HTERT RPE-1 (cell line): ENCODE data around the gene CDCA3.
"Not testable (repeated sequence)": the region's sequence is repeated elsewhere in the genome, so short reads cannot be mapped to it uniquely, and the experiment has no call there.

Experiments used
- in situ Hi-C: fragments of 300-500 bp; cut with MboI; formaldehyde crosslinking; loops from 4 replicates; pipeline ENCODE4 v1.14.3; 2020; ENCODE audit warnings: low sequenced_read_pairs

CDCA3 gene

DNA sequence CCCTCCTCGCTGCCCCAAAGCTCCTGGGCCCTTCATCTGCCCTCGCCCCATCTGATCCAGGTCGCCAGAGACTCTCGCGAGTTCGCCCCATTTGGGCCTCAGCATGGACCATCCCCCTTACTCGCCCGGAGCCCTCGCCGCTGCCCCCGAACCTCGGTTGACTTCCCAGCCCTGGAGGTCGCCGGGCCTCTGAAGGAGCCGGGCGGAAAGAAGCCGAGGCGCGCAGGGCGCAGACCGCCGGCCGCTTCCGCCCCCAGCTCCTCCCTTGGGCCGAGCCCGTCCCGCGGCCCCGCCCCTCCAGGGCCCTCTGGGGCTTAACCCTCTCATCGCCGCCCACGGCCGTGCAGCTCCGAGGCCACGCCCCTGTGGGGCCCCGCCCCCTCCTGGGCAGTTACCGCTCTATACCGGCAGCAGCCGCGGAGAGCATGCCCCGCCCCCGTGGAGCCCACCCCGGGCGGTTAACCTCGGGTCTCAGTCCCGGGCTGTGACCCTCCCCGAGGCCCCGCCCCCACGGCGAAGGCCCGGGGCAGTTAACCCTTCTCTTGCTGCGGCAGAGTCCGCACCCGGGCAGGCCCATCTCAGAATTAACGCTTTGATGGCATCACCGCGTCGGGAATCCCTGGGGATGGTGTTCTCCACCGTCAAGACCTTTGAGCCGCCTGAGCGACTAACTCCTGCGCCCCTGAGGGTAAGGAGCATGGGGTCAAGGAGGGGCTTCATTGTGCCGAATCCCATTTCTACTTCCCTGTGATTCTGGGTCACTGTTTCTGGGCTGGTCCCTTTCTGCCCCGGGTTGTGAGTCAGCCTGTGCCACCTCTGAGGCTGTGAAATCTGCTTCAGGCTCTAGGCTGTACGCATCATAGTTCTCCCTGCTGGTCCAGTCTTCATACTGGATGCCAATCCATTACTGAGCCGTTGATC lies 22.3 kb upstream of the CDCA3 start, which contains the start of gene SPSB2:
SPSB2 (minus strand) TSS at position 210 of the 921 bp plus-strand sequence. CDS start 402 bp downstream, outside the sequence.
- in situ Hi-C loops, result no loop called here

DNA sequence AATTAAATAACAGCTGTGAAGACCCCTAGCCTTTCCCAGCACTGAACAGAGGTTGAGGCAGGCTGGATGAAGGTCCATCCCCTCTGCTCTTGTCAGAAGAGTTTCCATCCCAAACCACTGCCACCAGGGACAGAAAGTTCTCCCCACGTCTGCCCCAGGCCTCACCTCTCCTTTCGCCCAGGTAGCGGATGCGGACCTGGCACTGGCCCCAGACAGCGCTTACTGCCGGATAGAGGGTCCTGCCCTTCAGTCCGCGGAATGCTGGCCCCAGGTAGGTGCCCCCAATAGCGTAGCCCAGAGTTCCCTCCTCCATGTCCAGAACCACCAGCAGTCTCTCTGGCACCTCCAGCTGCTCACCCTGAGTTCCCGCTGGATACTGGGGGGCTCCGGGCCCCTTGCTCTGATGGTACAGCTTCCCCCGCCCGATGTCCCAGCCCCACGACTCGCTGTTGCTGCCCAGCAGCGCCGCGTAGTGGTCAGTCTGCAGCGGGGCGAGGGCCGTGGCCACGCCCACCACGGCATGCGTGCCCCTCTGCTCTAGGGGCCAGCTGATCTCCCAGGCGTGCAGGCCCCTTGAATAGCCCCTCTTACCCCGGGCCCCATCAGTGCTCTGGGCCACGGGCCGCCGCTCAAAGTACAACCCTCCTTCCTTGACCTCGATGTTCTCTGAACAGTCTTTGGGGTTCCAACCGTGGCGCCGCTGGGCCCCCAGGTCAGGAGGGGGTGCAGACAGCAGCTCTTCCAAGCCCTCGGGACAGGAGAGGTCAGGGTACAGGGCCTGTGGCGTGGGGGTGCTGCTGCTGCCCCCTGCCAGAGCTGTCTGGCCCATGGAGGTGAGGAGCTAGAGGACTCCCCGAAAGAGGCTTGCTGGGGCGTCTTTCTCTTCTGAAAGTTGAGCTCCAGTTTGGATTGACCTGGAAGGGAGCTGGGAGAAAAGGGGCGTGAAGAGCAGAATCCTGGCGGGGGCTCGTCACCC lies 21.3 kb upstream of the CDCA3 start:
- in situ Hi-C loops, result no loop called here

DNA sequence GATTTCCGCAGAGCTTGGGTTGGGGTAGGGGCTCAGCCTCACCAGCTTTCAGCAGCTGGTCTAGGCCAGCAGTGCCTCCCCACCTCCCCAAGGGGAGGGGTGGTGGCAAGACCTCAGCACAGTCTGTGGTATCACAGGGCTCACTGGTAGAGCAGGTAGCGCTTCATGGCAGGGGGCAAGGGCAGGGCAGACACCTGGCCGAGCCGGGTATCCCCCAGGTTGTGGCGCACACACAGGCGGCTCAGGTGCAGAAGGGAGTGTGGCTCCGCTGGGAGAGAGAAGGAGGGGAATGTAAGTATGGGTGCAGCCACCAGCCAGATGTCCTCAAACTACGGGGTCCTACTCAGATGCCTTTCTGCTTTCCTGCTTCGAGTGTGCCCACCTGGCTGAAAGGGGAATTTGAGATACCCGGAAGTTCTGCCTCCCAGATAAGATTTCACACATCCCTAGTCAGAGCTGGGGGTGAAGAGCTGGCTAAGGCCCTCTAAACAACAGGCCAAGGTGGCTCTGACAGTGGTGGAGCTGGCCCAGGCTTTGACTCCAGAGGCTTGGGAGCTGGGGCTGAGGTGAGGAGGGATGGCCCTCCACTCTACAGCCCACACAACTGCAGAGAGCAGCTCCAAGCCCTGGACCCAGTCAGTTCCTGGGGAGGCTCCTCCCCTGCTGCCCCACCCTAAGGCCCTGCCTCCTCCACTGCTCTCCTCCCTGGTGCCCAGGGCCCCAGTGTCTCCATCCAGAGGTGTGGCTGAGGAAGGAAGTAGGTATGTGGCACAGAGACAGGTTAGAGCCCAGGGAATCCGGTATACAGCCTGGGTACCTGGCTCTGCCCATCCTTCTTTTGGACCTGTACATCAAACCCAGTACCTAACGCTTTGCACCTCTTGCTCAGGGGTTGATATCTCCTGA lies 20.2 kb upstream of the CDCA3 start:
- in situ Hi-C loops, result no loop called here

DNA sequence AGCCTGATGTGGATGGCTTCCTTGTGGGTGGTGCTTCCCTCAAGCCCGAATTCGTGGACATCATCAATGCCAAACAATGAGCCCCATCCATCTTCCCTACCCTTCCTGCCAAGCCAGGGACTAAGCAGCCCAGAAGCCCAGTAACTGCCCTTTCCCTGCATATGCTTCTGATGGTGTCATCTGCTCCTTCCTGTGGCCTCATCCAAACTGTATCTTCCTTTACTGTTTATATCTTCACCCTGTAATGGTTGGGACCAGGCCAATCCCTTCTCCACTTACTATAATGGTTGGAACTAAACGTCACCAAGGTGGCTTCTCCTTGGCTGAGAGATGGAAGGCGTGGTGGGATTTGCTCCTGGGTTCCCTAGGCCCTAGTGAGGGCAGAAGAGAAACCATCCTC lies 19.2 kb upstream of the CDCA3 start:
- in situ Hi-C loops, result not testable (repeated sequence)

DNA sequence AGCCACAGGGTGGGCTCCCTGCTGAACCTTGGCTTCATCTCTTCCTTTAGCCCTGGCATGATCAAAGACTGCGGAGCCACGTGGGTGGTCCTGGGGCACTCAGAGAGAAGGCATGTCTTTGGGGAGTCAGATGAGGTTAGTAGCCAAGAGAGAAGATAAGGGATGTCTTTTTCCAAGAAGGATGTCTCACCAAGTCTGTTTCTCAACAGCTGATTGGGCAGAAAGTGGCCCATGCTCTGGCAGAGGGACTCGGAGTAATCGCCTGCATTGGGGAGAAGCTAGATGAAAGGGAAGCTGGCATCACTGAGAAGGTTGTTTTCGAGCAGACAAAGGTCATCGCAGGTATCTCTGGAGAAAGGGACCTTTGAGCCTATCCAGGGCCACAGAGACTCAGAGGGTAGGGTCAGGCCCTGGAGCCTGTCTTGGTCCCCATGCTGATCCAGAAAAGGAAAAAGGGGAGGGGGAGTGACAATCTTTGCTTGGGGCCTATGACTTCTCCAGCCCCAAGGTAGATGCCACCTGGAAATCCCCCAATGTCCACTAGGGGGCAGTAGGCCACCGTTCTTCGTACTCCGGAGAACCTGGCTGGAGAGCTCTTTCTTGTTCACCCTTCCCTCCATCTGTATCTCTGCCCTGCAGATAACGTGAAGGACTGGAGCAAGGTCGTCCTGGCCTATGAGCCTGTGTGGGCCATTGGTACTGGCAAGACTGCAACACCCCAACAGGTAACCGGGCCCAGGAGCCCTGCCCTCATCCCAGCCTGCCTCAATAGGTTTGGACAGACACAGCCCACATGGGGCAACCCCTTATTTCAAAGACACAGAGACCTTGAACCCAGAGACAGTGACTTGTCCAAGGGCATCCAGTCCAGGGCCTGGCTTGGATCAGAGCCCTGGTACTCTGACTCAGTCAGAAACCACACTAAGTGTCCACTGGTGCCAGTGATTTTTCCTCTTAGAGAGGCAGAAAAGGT lies 18.2 kb upstream of the CDCA3 start:
- in situ Hi-C loops, result no loop called here

DNA sequence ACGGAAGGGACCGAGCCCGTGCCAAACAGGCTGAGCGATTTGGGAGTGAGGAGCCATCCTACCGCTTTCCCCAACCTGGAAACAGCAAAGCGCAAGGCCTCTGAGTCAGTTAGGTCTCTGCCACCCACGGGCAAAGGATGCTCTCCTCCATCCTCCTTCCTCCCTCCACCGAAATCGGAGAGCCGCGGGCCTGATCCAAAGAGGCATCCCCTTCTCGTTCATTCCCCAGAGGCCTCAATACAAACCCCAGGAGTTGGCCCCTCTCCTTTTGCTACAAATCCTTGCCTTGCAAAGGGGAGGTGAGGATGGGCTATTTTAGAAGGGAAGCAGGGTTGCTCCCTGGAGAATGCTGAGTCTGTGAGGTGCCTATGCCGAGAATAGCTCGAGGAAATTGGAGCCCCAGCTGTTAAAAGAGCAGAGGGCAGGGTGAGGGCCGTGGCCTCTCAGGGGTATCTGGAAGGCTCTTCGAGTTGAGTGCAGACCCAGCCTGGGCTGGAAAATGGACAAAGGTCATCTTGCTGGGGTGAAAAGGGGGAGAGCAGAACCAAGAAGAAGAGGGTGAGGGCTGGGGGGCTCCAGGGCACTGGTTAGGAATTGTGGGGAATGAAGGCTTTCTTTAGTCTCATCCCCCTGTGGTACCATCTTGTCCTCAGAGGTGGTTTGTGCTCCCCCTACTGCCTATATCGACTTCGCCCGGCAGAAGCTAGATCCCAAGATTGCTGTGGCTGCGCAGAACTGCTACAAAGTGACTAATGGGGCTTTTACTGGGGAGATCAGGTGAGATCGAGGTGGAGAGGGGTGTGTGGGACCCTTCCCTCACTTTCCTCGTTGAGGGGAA lies 17.3 kb upstream of the CDCA3 start:
- in situ Hi-C loops, result no loop called here

DNA sequence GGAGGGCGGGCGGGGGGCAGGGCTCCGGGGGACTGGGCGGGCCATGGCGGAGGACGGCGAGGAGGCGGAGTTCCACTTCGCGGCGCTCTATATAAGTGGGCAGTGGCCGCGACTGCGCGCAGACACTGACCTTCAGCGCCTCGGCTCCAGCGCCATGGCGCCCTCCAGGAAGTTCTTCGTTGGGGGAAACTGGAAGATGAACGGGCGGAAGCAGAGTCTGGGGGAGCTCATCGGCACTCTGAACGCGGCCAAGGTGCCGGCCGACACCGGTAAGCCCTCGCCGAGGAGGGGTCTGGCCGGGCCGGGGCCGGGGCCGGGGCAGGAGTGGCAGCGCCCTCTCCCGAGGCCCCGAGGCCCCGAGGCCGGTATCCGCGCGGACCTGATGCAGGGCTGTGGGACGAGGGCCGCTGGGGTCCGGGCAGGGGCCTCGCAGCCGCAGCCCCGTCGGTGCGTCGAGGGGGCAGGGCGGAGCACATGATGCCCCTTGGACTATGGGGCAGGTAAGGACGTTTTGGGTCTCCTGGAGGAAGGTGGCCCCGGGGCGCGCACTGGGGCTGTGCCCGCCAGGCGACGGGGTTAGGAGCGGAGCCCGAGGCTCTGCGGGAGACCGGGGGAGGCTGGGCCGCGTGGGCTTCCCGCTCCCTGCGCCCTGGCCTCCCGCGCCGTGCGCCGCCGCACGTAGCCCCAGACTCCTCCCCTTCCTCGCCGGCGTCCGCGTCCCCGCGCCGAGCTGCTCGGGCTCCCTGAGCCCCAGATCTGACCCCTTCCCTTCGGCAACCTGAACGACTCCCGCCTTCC lies 16.5 kb upstream of the CDCA3 start, which contains the start of gene TPI1:
TPI1 (plus strand) TSS at position 119 of the 798 bp plus-strand sequence; CDS start at position 155, 36 bp downstream.
- in situ Hi-C loops, result no loop called here

DNA sequence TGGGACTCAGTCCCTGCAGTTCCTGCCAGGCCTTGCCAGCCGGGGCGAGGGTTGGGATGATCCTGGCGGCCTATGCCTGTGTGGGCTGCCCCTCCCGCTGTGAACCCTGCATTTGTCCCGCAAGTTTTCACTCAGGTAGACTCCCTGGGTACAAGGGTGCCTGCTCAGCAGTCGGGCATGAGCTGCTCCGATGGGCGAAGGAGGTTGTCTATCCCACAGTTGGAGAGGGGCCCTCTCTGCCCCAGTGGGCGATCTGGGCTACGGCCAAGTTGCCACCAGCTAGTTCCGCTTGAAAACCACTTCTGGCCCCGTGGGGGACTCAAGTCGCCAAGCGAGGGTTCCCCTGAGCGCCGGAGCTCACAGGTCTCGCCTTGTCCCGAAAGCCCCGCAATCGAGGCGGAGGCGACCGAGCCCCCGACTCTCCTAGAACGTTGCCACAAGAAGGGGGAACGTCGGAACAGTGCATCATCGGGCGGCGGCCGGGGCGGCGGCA lies 15.9 kb upstream of the CDCA3 start:
- in situ Hi-C loops, result no loop called here

DNA sequence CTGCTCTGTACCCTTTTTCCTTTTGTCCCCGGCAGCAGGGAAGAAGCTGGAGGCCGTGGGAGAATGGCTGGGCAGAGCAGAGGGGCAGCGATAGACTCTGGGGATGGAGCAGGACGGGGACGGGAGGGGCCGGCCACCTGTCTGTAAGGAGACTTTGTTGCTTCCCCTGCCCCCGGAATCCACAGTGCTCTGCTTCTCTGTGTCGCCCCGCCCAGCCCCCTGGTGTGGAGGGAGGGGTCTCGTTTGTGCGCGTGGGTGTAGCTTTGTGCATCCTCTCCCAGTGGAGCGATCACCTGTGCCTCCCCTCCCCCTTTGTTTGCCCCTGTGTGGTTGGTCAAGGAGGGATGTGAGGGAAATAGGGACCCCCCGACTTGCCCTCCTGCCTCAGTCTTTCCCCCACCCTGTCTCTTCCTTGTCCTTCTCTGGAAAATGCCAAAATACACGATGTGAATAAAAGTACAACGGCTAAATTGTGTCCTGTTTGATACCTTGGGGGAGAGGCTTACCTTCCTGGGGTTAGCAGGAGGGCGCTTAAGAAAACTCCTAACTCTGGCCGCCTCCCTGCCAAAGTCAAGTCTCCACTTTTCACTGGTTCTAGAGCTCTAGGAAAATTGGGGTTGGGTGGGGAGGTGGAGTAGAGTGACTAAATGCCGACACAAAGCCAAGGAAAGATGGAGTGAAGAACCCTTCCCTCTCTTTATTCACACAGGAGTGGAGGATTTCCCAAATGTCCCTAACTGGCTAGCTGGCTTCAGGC lies 15.3 kb upstream of the CDCA3 start:
- in situ Hi-C loops, result no loop called here

DNA sequence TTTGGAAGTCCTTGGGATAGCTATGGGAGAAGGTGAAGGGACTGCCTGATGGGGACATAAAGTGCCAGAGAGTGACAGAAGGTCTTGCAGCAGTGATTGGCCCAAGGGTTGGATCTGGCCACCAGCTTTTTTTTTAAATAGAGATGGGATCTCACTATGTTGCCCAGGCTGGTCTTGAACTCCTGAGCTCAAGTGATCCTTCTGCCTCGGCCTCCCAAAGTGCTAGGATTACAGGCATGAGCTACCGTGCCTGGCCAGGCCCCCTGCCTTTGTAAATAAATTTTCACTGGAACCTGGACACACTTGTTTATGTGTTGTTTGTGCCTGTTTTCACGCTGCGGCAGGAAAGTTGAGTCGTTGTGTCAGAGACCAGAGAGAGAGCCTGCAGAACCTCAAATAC lies 14.2 kb upstream of the CDCA3 start:
- in situ Hi-C loops, result not testable (repeated sequence)

DNA sequence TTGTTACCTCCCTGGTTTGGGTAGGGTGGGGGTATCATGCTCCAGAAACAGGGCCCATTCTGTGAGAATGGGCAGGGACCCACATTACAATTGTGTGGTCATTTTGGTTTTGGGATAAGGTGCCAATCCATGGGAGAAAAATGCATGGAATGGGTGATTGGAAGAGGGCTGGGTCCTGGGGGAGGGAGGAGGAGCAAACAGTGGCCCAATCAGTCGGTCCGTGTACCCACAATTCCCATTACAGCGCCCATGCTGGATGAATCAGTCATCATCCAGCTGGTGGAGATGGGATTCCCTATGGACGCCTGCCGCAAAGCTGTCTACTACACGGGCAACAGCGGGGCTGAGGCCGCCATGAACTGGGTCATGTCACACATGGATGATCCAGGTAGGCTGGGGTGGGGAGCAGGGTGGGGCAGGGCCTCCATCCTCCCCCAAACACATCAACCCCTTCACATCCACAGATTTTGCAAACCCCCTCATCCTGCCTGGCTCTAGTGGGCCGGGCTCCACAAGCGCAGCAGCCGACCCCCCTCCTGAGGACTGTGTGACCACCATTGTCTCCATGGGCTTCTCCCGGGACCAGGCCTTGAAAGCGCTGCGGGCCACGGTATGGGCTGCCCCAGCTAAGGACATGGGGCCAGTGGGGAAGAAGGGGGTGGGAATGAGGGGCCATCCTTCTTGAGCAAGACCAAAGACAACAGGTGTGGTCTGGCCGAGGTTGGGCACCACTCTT lies 12.7 kb upstream of the CDCA3 start:
- in situ Hi-C loops, result no loop called here

DNA sequence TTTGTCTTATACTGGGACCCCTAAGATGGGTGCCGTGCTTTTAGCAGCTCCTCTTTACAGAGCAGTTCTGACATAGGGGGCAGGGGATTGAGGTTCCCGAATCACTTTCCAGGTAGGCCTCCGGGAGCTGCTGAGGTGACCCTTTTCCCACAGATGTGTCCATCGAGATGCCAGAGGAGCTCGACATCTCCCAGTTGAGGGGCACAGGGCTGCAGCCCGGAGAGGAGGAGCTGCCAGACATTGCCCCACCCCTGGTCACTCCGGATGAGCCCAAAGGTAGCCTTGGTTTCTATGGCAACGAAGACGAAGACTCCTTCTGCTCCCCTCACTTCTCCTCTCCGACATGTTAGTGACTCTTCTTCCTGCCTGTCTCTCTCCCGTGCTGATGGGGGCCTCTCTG lies 11.9 kb upstream of the CDCA3 start:
- in situ Hi-C loops, result no loop called here

DNA sequence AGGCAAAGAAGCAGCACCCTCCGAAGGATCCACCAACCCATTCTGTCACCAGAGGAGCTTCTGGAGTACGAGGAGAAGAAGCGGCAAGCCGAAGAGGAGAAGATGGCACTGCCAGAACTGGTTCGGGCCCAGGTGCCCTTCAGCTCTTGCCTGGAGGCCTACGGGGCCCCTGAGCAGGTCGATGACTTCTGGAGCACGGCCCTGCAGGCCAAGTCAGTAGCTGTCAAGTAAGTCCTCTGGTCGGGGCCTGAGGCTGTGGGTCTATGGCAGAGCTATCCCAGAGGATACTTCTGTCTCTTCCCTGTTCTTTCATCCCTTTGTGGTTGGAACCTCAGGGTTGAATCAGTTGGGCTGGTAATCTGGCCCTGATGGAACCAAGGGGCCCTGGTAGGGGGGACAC lies 10.3 kb upstream of the CDCA3 start:
- in situ Hi-C loops, result no loop called here

DNA sequence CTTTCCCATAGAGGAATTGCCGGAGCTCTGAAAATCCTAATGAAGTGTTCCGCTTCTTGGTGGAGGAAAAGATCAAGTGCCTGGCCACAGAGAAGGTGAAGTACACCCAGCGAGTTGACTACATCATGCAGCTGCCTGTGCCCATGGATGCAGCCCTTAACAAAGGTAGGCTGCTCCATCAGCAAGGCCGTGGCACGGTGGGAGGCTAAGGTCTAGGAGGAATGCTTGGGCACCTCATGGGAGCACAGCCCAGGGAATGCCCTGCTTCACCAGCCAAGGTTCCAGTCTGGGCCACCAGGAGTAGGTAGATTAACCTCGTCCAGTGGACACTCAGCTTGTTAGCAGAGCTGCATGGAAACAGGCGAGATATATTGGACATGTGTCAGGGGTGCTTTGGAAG lies 9.9 kb upstream of the CDCA3 start:
- in situ Hi-C loops, result no loop called here

DNA sequence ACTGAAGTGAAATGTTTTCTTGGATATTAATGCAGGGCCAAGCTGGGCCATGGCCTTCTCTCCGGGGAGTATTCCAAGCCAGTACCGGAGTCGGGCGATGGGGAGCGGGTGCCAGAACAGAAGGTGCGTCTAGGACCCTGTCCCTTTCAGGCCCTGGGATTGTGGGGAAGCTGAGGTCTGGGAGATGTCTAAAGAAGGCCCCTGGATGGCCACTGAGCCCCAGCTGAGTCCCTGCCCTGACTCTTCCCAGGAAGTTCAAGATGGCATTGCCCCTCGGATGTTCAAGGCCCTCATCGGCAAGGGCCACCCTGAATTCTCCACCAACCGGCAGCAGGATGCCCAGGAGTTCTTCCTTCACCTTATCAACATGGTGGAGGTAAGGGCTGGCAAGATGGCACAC lies 9.0 kb upstream of the CDCA3 start:
- in situ Hi-C loops, result no loop called here

DNA sequence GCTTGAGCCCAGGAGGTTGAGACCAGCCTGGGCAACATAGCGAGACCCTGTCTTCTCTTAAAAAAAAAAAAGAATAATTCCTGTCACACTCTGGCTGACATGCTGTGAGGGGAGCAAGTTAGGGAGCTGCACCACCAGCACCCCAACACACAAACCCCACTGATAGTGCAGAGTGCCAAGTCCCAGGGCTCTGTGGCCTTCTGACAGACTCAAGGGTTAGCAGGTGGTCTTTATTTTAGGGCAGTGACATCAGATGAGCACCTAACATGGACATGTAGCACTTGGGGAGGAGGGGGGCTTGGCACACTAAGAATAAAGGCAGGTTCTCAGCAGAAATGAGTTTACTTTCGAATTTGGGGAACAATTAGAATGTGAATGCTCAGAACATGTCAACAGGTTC lies 7.7 kb upstream of the CDCA3 start:
- in situ Hi-C loops, result no loop called here
